T-helper 17 cell (primary cell): ENCODE measurements around the gene LOC101059915.
A peak's percentile ranks its signal among the peaks of the same experiment; 100 is the strongest.
"Not testable (repeated sequence)": the region's sequence is repeated elsewhere in the genome, so short reads cannot be mapped to it uniquely, and the experiment has no call there.

Source experiments
- ATAC-seq: fragments of 150-1000 bp; cut with Tn5 transposase; 2 replicates; pipeline ENCODE4 v1.10.0; 2021; ENCODE audit warnings: mild to moderate bottlenecking, moderate library complexity
- DNase-seq, 3 donors: peaks; one replicate each; pipeline versions ENCODE4 v3.0.0 to v3.0.0-alpha.2; 2020 to 2021
- H3K9me3 ChIP-seq: one replicate; pipeline ENCODE4 v1.7.0; 2013; ENCODE audit warnings: low read length, mild to moderate bottlenecking; ENCODE audit not compliant: control insufficient read depth, poor library complexity, severe bottlenecking
- H3K27ac Mint-ChIP-seq: one replicate; pipeline ENCODE4 v1.8.0; 2022; ENCODE audit warnings: mild to moderate bottlenecking, moderate library complexity, mixed read lengths
- H3K27me3 Mint-ChIP-seq: one replicate; pipeline ENCODE4 v1.8.0; 2022; ENCODE audit warnings: mixed read lengths
- H3K36me3 Mint-ChIP-seq: one replicate; pipeline ENCODE4 v1.8.0; 2022; ENCODE audit warnings: low read depth, mixed read lengths
- H3K4me1 Mint-ChIP-seq: one replicate; pipeline ENCODE4 v1.8.0; 2022; ENCODE audit warnings: mild to moderate bottlenecking, mixed read lengths
- H3K4me3 Mint-ChIP-seq: one replicate; pipeline ENCODE4 v1.8.0; 2022; ENCODE audit warnings: mild to moderate bottlenecking, moderate library complexity, mixed read lengths

Gene LOC101059915

GRCh38 chrX:71657267-71657666, 10.1 kb upstream of the LOC101059915 start:
- no peaks in the 10 kb centered on the region for H3K27me3 Mint-ChIP-seq
- no peak for ATAC-seq

GRCh38 chrX:71659342-71659741, 8.0 kb upstream of the LOC101059915 start:
- H3K27ac Mint-ChIP-seq = no peak overlapping the region
- DNase-seq (no peak), ATAC-seq (no peak)
- H3K9me3 ChIP-seq = no peaks in the 10 kb centered on the region
- no peak overlapping the region for H3K4me3 Mint-ChIP-seq
- no peaks in the 10 kb centered on the region for H3K36me3 Mint-ChIP-seq
- no peaks in the 10 kb centered on the region for H3K27me3 Mint-ChIP-seq
- H3K4me1 Mint-ChIP-seq = peaks cover 15% of the 10 kb centered on the region

More at GRCh38 chrX:71657267-71657666, 10.1 kb upstream of the LOC101059915 start:
- Mint-ChIP-seq H3K4me1 (peaks cover 6% of the 10 kb centered on the region), H3K4me3 (no peak overlapping the region), H3K36me3 (no peaks in the 10 kb centered on the region), H3K27ac (peak overlapping the region; percentile 14)
- H3K9me3 ChIP-seq = no peaks in the 10 kb centered on the region
- DNase-seq = no peak

GRCh38 chrX:71659959-71660358, 7.4 kb upstream of the LOC101059915 start:
- no peaks in the 10 kb centered on the region for H3K9me3 ChIP-seq
- H3K4me3 Mint-ChIP-seq = no peak overlapping the region
- H3K36me3 Mint-ChIP-seq = no peaks in the 10 kb centered on the region
- no peak for DNase-seq
- H3K27ac Mint-ChIP-seq = no peak overlapping the region
- H3K4me1 Mint-ChIP-seq = peaks cover 15% of the 10 kb centered on the region
- H3K27me3 Mint-ChIP-seq = no peaks in the 10 kb centered on the region
- ATAC-seq = no peak

- H3K4me1 Mint-ChIP-seq = peaks cover 15% of the 10 kb centered on the region
- no peaks in the 10 kb centered on the region for H3K36me3 Mint-ChIP-seq
- DNase-seq (no peak), ATAC-seq (no peak)
- no peak overlapping the region for H3K27ac Mint-ChIP-seq
- H3K4me3 Mint-ChIP-seq = no peak overlapping the region
- no peaks in the 10 kb centered on the region for H3K27me3 Mint-ChIP-seq
- no peaks in the 10 kb centered on the region for H3K9me3 ChIP-seq
These were observed 6.6 kb upstream of the LOC101059915 start for GRCh38 chrX:71660562-71661416.

- ATAC-seq (no peak), DNase-seq (no peak)
- Mint-ChIP-seq H3K36me3 (no peaks in the 10 kb centered on the region), H3K27me3 (no peaks in the 10 kb centered on the region), H3K4me3 (no peak overlapping the region), H3K4me1 (peaks cover 10% of the 10 kb centered on the region), H3K27ac (peak overlapping the region; percentile 92)
- H3K9me3 ChIP-seq = no peaks in the 10 kb centered on the region
These were observed 5.4 kb upstream of the LOC101059915 start for GRCh38 chrX:71661919-71662318.

- not testable (repeated sequence) for H3K36me3 Mint-ChIP-seq, DNase-seq, H3K9me3 ChIP-seq, H3K27me3 Mint-ChIP-seq, H3K4me1 Mint-ChIP-seq
- ATAC-seq = peak; percentile 47
- peak overlapping the region; percentile 87 for H3K4me3 Mint-ChIP-seq
- peak overlapping the region; percentile 92 for H3K27ac Mint-ChIP-seq
These were observed 4.7 kb upstream of the LOC101059915 start for GRCh38 chrX:71662654-71663053.

GRCh38 chrX:71663238-71663637, 4.1 kb upstream of the LOC101059915 start:
- not testable (repeated sequence) for DNase-seq, H3K4me1 Mint-ChIP-seq, H3K27me3 Mint-ChIP-seq, H3K9me3 ChIP-seq, H3K36me3 Mint-ChIP-seq
- ATAC-seq = peak; percentile 73
- H3K4me3 Mint-ChIP-seq = peak overlapping the region; percentile 7
- peak overlapping the region; percentile 92 for H3K27ac Mint-ChIP-seq

- H3K4me1 Mint-ChIP-seq, H3K36me3 Mint-ChIP-seq, H3K9me3 ChIP-seq, H3K27me3 Mint-ChIP-seq, DNase-seq, ATAC-seq, H3K4me3 Mint-ChIP-seq: not testable (repeated sequence)
- H3K27ac Mint-ChIP-seq = peak overlapping the region; percentile 92
These were observed 3.1 kb upstream of the LOC101059915 start for GRCh38 chrX:71664202-71664601.

- H3K27ac Mint-ChIP-seq = peak overlapping the region; percentile 92
- peaks cover 10% of the 10 kb centered on the region for H3K4me1 Mint-ChIP-seq
- no peak overlapping the region for H3K4me3 Mint-ChIP-seq
- no peak for DNase-seq
- no peaks in the 10 kb centered on the region for H3K36me3 Mint-ChIP-seq
- H3K27me3 Mint-ChIP-seq = no peaks in the 10 kb centered on the region
- no peak for ATAC-seq
- no peaks in the 10 kb centered on the region for H3K9me3 ChIP-seq
These were observed 2.4 kb upstream of the LOC101059915 start for GRCh38 chrX:71664889-71665491.

GRCh38 chrX:71665747-71666146, 1.6 kb upstream of the LOC101059915 start:
- Mint-ChIP-seq H3K4me3 (no peak overlapping the region), H3K27ac (no peak overlapping the region), H3K27me3 (no peaks in the 10 kb centered on the region), H3K4me1 (peaks cover 13% of the 10 kb centered on the region), H3K36me3 (no peaks in the 10 kb centered on the region)
- no peaks in the 10 kb centered on the region for H3K9me3 ChIP-seq
- DNase-seq = no peak
- ATAC-seq = no peak

GRCh38 chrX:71666240-71667223, 814 bp upstream of the LOC101059915 start:
- H3K9me3 ChIP-seq = no peaks in the 10 kb centered on the region
- DNase-seq (no peak), ATAC-seq (no peak)
- no peak overlapping the region for H3K4me3 Mint-ChIP-seq
- no peaks in the 10 kb centered on the region for H3K36me3 Mint-ChIP-seq
- peaks cover 19% of the 10 kb centered on the region for H3K4me1 Mint-ChIP-seq
- no peaks in the 10 kb centered on the region for H3K27me3 Mint-ChIP-seq
- no peak overlapping the region for H3K27ac Mint-ChIP-seq

- ATAC-seq (no peak), DNase-seq (no peak)
- Mint-ChIP-seq H3K36me3 (no peaks in the 10 kb centered on the region), H3K27me3 (no peaks in the 10 kb centered on the region), H3K4me1 (peaks cover 17% of the 10 kb centered on the region), H3K27ac (peak overlapping the region; percentile 34), H3K4me3 (no peak overlapping the region)
- H3K9me3 ChIP-seq = no peaks in the 10 kb centered on the region
These were observed 876 bp downstream of the LOC101059915 start for GRCh38 chrX:71668248-71668595.

- H3K9me3 ChIP-seq = no peaks in the 10 kb centered on the region
- no peak overlapping the region for H3K4me3 Mint-ChIP-seq
- ATAC-seq = no peak
These were observed 2.1 kb downstream of the LOC101059915 start for GRCh38 chrX:71669492-71669891.

More at GRCh38 chrX:71669492-71669891, 2.1 kb downstream of the LOC101059915 start:
- DNase-seq = no peak
- H3K27me3 Mint-ChIP-seq = no peaks in the 10 kb centered on the region
- H3K4me1 Mint-ChIP-seq = peaks cover 14% of the 10 kb centered on the region
- H3K27ac Mint-ChIP-seq = no peak overlapping the region
- no peaks in the 10 kb centered on the region for H3K36me3 Mint-ChIP-seq
